ENCODE results near the gene BTBD16.

The BTBD16 gene

GRCh38 chr10:122282909-122283308 lies 11.8 kb downstream of the BTBD16 start:
- no peak for DNase-seq (ENCODE audit: low spot score)
- no peak for TF ChIP-seq CTCF (IDR thresholded peaks at IDR 0.05; ENCODE audit: extremely low read depth, missing control alignments)

GRCh38 chr10:122285506-122286444 lies 14.7 kb downstream of the BTBD16 start:
- DNase-seq (ENCODE audit: low spot score), result no peak
- TF ChIP-seq CTCF (IDR thresholded peaks at IDR 0.05; ENCODE audit: extremely low read depth, missing control alignments), result no peak

GRCh38 chr10:122286867-122287266 lies 15.8 kb downstream of the BTBD16 start:
- DNase-seq (ENCODE audit: low spot score), result no peak
- TF ChIP-seq CTCF (IDR thresholded peaks at IDR 0.05; ENCODE audit: extremely low read depth, missing control alignments), result no peak

GRCh38 chr10:122287570-122287969 lies 16.5 kb downstream of the BTBD16 start:
- DNase-seq (ENCODE audit: low spot score), result no peak
- no peak for TF ChIP-seq CTCF (IDR thresholded peaks at IDR 0.05; ENCODE audit: extremely low read depth, missing control alignments)

- no peak for TF ChIP-seq CTCF (IDR thresholded peaks at IDR 0.05; ENCODE audit: extremely low read depth, missing control alignments)
- no peak for DNase-seq (ENCODE audit: low spot score)
Observed at GRCh38 chr10:122288262-122288661, 17.2 kb downstream of the BTBD16 start.

GRCh38 chr10:122288917-122289316 lies 17.8 kb downstream of the BTBD16 start:
- no peak for DNase-seq (ENCODE audit: low spot score)
- TF ChIP-seq CTCF (IDR thresholded peaks at IDR 0.05; ENCODE audit: extremely low read depth, missing control alignments), result no peak

GRCh38 chr10:122290334-122290733 lies 19.2 kb downstream of the BTBD16 start:
- DNase-seq (ENCODE audit: low spot score), result no peak
- TF ChIP-seq CTCF (IDR thresholded peaks at IDR 0.05; ENCODE audit: extremely low read depth, missing control alignments), result no peak

Measured in GM20000 (cell line).